H1 (cell line): ENCODE measurements around the gene CBLN1. TPM values are rescaled to one million over a fixed set of nuclear protein-coding genes. Genes with fewer than 3 reads are reported as not detected.

Source experiments
- CTCF ChIA-PET: fragments of 300-600 bp; sonication (Branson Sonifier 250); formaldehyde crosslinking; loops from one replicate; lab custom pipeline; 2021; ENCODE audit not compliant: partially characterized antibody; lab: Charles Lee
- POLR2A ChIA-PET: fragments of 300-600 bp; sonication (Branson Sonifier 250); formaldehyde crosslinking; loops from one replicate; lab custom pipeline; 2021; ENCODE audit warnings: inconsistent platforms; ENCODE audit not compliant: partially characterized antibody; lab: Charles Lee
- DNase-seq, 2 experiments: peaks; one replicate each; pipeline versions ENCODE4 v3.0.0 to v3.0.0-alpha.2; 2010 to 2022; ENCODE audit warnings: low spot score in 2 of 2, low read depth in 1 of 2, mixed read lengths in 1 of 2
- FAIRE-seq: peaks from 2 replicates; lab custom pipeline; 2011; peaks lifted over from hg19 to GRCh38; lab: Jason Lieb, UNC
- H2AFZ ChIP-seq: 2 replicates; pipeline ENCODE4 v1.8.1; 2012; ENCODE audit warnings: low read length, inconsistent platforms
- H2AK5ac ChIP-seq: 2 replicates; pipeline ENCODE4 v1.6.1; 2013; ENCODE audit warnings: low read depth, low read length
- H2BK120ac ChIP-seq: replicated peaks from 2 replicates; pipeline ENCODE3; 2013; ENCODE audit warnings: low read depth, low read length, inconsistent platforms
- H2BK12ac ChIP-seq: 2 replicates; pipeline ENCODE4 v1.6.1; 2013; ENCODE audit warnings: low read depth, low read length
- H2BK15ac ChIP-seq: 2 replicates; pipeline ENCODE4 v1.6.1; 2013; ENCODE audit warnings: low read length
- H2BK20ac ChIP-seq: 2 replicates; pipeline ENCODE4 v1.6.1; 2013; ENCODE audit warnings: low read length
- H2BK5ac ChIP-seq: 2 replicates; pipeline ENCODE4 v1.6.1; 2013; ENCODE audit warnings: low read depth, low read length
- H3K14ac ChIP-seq: 2 replicates; pipeline ENCODE4 v1.6.1; 2013; ENCODE audit warnings: inconsistent platforms; ENCODE audit not compliant: insufficient read length
- H3K18ac ChIP-seq: 2 replicates; pipeline ENCODE4 v1.6.1; 2013; ENCODE audit warnings: low read length; ENCODE audit errors: extremely low read depth
- H3K23ac ChIP-seq: 2 replicates; pipeline ENCODE4 v1.6.1; 2013; ENCODE audit warnings: inconsistent platforms; ENCODE audit not compliant: insufficient read length
- H3K23me2 ChIP-seq: 2 replicates; pipeline ENCODE4 v1.6.1; 2013; ENCODE audit warnings: low read depth, low read length
- H3K27ac ChIP-seq: 2 replicates; pipeline ENCODE4 v1.6.1; 2011; ENCODE audit warnings: low read depth, low read length, inconsistent platforms
- H3K27me3 ChIP-seq, 4 experiments: replicated peaks in 1 of 4; 1 replicate in 1 of 4; 2 replicates in 3 of 4; pipeline versions ENCODE4 v1.6.1 to v1.8.1; 2011 to 2013; ENCODE audit warnings: low read length in 3 of 4, mild to moderate bottlenecking in 3 of 4, inconsistent platforms in 2 of 4, mixed read lengths in 2 of 4, moderate library complexity in 1 of 4; ENCODE audit not compliant: control insufficient read depth in 3 of 4, insufficient read depth in 3 of 4; ENCODE audit errors: extremely low read depth in 1 of 4
- H3K36me3 ChIP-seq, 4 experiments: 2 replicates each; pipeline versions ENCODE4 v1.6.1 to v1.8.1; 2011 to 2013; ENCODE audit warnings: mild to moderate bottlenecking in 4 of 4, low read length in 3 of 4, moderate library complexity in 2 of 4, control low read depth in 1 of 4, inconsistent platforms in 1 of 4; ENCODE audit not compliant: insufficient read depth in 4 of 4, control insufficient read depth in 2 of 4
- H3K4ac ChIP-seq: replicated peaks from 2 replicates; pipeline ENCODE3; 2013; ENCODE audit warnings: low read length, low read depth, mixed read lengths, inconsistent platforms; ENCODE audit not compliant: insufficient read length
- H3K4me1 ChIP-seq, 4 experiments: replicated peaks in 1 of 4; 1 replicate in 1 of 4; 2 replicates in 3 of 4; pipeline versions ENCODE4 v1.6.1 to v1.8.1; 2011 to 2013; ENCODE audit warnings: low read length in 3 of 4, inconsistent platforms in 2 of 4, mixed read lengths in 1 of 4; ENCODE audit not compliant: insufficient read depth in 4 of 4, control insufficient read depth in 3 of 4
- H3K4me2 ChIP-seq, 2 experiments: 2 replicates each; pipeline versions ENCODE4 v1.6.1 to v1.8.1; 2011 to 2013; ENCODE audit warnings: low read depth in 2 of 2, low read length in 2 of 2, control low read depth in 1 of 2, inconsistent platforms in 1 of 2, mild to moderate bottlenecking in 1 of 2; ENCODE audit not compliant: insufficient read depth in 1 of 2
- H3K4me3 ChIP-seq, 4 experiments: fragments of 200-600, 300-600 bp in 1 of 4; sonication (generic), shearing (Covaris generic), sonication (Bioruptor Twin) in 1 of 4; 2 replicates each; pipeline versions ENCODE4 v1.5.1 to v1.8.1; 2011 to 2016; ENCODE audit warnings: low read length in 4 of 4, low read depth in 3 of 4, control low read depth in 2 of 4, inconsistent platforms in 2 of 4, mild to moderate bottlenecking in 2 of 4, mixed read lengths in 1 of 4, moderate library complexity in 1 of 4; ENCODE audit not compliant: insufficient read depth in 2 of 4; ENCODE audit errors: extremely low read depth in 1 of 4
- H3K56ac ChIP-seq: replicated peaks from 2 replicates; pipeline ENCODE3; 2013; ENCODE audit warnings: low read depth, mild to moderate bottlenecking, mixed read lengths, low read length, inconsistent platforms; ENCODE audit not compliant: insufficient read length
- H3K79me1 ChIP-seq: 2 replicates; pipeline ENCODE4 v1.6.1; 2013; ENCODE audit warnings: low read depth, low read length, control low read depth
- H3K79me2 ChIP-seq, 2 experiments: 2 replicates each; pipeline versions ENCODE4 v1.6.1 to v1.8.1; 2012 to 2013; ENCODE audit warnings: low read length in 2 of 2, mild to moderate bottlenecking in 2 of 2, inconsistent platforms in 1 of 2; ENCODE audit not compliant: insufficient read depth in 2 of 2, control insufficient read depth in 1 of 2
- H3K9ac ChIP-seq, 4 experiments: replicated peaks in 1 of 4; 1 replicate in 1 of 4; 2 replicates in 3 of 4; pipeline versions ENCODE4 v1.6.1 to v1.8.1; 2011 to 2013; ENCODE audit warnings: low read depth in 3 of 4, low read length in 3 of 4, control low read depth in 2 of 4, mild to moderate bottlenecking in 2 of 4, moderate library complexity in 2 of 4, inconsistent platforms in 1 of 4; ENCODE audit errors: extremely low read depth in 1 of 4
- H3K9me3 ChIP-seq, 2 experiments: 2 replicates each; pipeline versions ENCODE4 v1.6.1 to v1.8.1; 2012 to 2013; ENCODE audit warnings: mild to moderate bottlenecking in 2 of 2, moderate library complexity in 2 of 2, control low read depth in 1 of 2, inconsistent platforms in 1 of 2, low read depth in 1 of 2, low read length in 1 of 2, mixed read lengths in 1 of 2; ENCODE audit not compliant: insufficient read depth in 2 of 2
- H4K20me1 ChIP-seq, 2 experiments: replicated peaks in 1 of 2; 2 replicates each; pipeline versions ENCODE3 to v1.8.1; 2011 to 2013; ENCODE audit warnings: inconsistent platforms in 2 of 2, low read length in 2 of 2, mild to moderate bottlenecking in 1 of 2; ENCODE audit not compliant: insufficient read depth in 2 of 2, control insufficient read depth in 1 of 2
- H4K5ac ChIP-seq: 2 replicates; pipeline ENCODE4 v1.6.1; 2013; ENCODE audit warnings: low read length, low read depth, mixed read lengths, inconsistent platforms; ENCODE audit not compliant: insufficient read length
- H4K8ac ChIP-seq: 2 replicates; pipeline ENCODE4 v1.8.0; 2013; ENCODE audit warnings: mild to moderate bottlenecking, moderate library complexity, low read length, inconsistent platforms; ENCODE audit not compliant: insufficient read depth; ENCODE audit errors: extremely low read depth
- H4K91ac ChIP-seq: replicated peaks from 2 replicates; pipeline ENCODE3; 2013; ENCODE audit warnings: low read length, mixed read lengths, inconsistent platforms; ENCODE audit not compliant: insufficient read length
- BACH1 ChIP-seq: IDR thresholded peaks from 2 replicates; pipeline ENCODE4 v1.6.1; 2012; ENCODE audit warnings: low read length, improper control_type of control experiment
- CBX8 ChIP-seq: fragments of 300-800, 300-1000 bp; sonication (generic); IDR thresholded peaks from 2 replicates; pipeline ENCODE4 v1.7.1; 2016; ENCODE audit warnings: low read depth, low read length, borderline replicate concordance
- CHD2 ChIP-seq: IDR thresholded peaks from 2 replicates; pipeline ENCODE4 v1.6.1; 2012; ENCODE audit warnings: low read length, improper control_type of control experiment
- JUN ChIP-seq: IDR thresholded peaks from 2 replicates; pipeline ENCODE4 v1.6.1; 2011; ENCODE audit warnings: low read depth, mild to moderate bottlenecking, improper control_type of control experiment, low read length
- NANOG ChIP-seq: IDR thresholded peaks from 2 replicates; pipeline ENCODE4 v1.6.1; 2011; ENCODE audit warnings: low read length, low read depth, mild to moderate bottlenecking, inconsistent platforms; ENCODE audit not compliant: insufficient read depth, poor library complexity, severe bottlenecking
- PHF8 ChIP-seq: fragments of 200-600 bp; sonication (generic); conservative IDR thresholded peaks from 2 replicates; pipeline ENCODE4 v1.7.1; 2012; ENCODE audit warnings: low read depth, mild to moderate bottlenecking, inconsistent platforms, low read length, moderate library complexity
- SIN3A ChIP-seq, 2 experiments: IDR thresholded peaks in 1 of 2; conservative IDR thresholded peaks in 1 of 2; 2 replicates each; pipeline ENCODE4 v1.6.1; 2011 to 2012; ENCODE audit warnings: low read length in 2 of 2, improper control_type of control experiment in 1 of 2, low read depth in 1 of 2, mild to moderate bottlenecking in 1 of 2
- SIX5 ChIP-seq: IDR thresholded peaks from 2 replicates; pipeline ENCODE4 v1.6.1; 2011; ENCODE audit warnings: mild to moderate bottlenecking, low read depth, low read length
- USF2 ChIP-seq: IDR thresholded peaks from 2 replicates; pipeline ENCODE4 v1.6.1; 2011; ENCODE audit warnings: low read length, improper control_type of control experiment
- ZNF274 ChIP-seq: IDR thresholded peaks from 2 replicates; pipeline ENCODE4 v1.7.0; 2012; ENCODE audit warnings: low read length, borderline replicate concordance; ENCODE audit errors: extremely low read depth
- WGBS, 2 experiments: shearing (Covaris generic) in 1 of 2; methylation state at CpG; one replicate each; pipeline versions ENCODE4 v1.1.6 to v1.1.7; 2013 to 2015; ENCODE audit warnings: low lambda C conversion rate in 2 of 2, mixed read lengths in 2 of 2, inconsistent platforms in 1 of 2, low coverage in 1 of 2, missing lambda C conversion rate in 1 of 2; ENCODE audit not compliant: insufficient replicate concordance in 2 of 2, insufficient coverage in 1 of 2, insufficient read length in 1 of 2; ENCODE audit errors: extremely low coverage in 1 of 2, missing lambda C conversion rate in 1 of 2; 5-methylcytosine and 5-hydroxymethylcytosine counted together
- polyA plus RNA-seq, 7 experiments: library from polyadenylated mRNA; depleted of rRNA in 3 of 7; stranded (reverse) in 5 of 7; unstranded in 2 of 7; fragments of >200 nt in 5 of 7; fragments of 200-250 nt in 2 of 7; gene quantifications; 1 replicate in 5 of 7; 2 replicates in 1 of 7; 4 replicates in 1 of 7; pipeline versions ENCODE4 v1.2.1 to v1.2.3, GENCODE V29; 2011 to 2013; ENCODE audit warnings: missing spikeins in 2 of 7, mixed read lengths in 2 of 7
- total RNA-seq: library from RNA; stranded (reverse); fragmentation: NEBNext Ultra II Directional; extraction: Animal tissue kit (Norgen Biotek cat#: 25700); gene quantifications from 2 replicates; pipeline ENCODE4 v1.2.1, GENCODE V29; 2021

The CBLN1 gene
- total and polyA plus RNA-seq, 2 of the 8 experiments (the other 6 are each of a cell fraction or from before 2014, with no cell fraction given): 0.97 to 7.1 TPM

DNA sequence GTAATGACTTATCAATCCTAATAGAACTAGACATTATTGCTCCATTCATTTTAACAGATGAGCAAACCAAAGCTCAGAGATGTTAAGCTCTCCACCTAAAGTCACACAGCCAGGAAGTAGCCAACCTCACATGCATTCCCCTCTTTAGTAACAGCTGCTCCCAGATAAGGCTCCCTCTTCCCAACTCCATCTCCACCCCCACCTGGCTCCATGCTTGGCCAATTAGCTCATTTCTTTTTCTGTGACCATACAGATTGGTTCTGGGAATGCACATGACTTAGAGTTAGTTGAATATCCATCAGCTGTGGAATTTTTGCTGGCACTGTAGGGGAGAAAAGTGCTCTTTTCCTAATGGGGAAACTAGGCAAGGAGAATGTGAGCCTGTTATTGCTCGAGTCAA, 13.0 kb downstream of the CBLN1 start:
- no peak overlapping the region for H4K91ac ChIP-seq
- TF ChIP-seq NANOG: no peak
- TF ChIP-seq ZNF274: no peak
- no peak for TF ChIP-seq CHD2
- TF ChIP-seq SIX5: no peak
- TF ChIP-seq PHF8: no peak
- TF ChIP-seq SIN3A (conservative IDR thresholded peaks at IDR 0.05 in 1 of 2, IDR thresholded peaks at IDR 0.05 in 1 of 2; ENCODE audit: low read depth in 1 of 2, low read length in 2 of 2): no peak
- no peak for TF ChIP-seq USF2
- no peak for TF ChIP-seq JUN
- no peak for TF ChIP-seq CBX8
- TF ChIP-seq BACH1: no peak
- TF ChIP-seq, all 59 proteins: peak for 0
- H3K9me3 ChIP-seq: no peaks in the 10 kb centered on the region
- no peak overlapping the region for H3K27ac ChIP-seq
- H2BK120ac ChIP-seq: no peak overlapping the region
- H3K4me3 ChIP-seq: no peak overlapping the region
- H3K27me3 ChIP-seq: peaks cover 11 to 19% (median 15%) of the 10 kb centered on the region in 4 experiments
- no peak overlapping the region for H4K5ac ChIP-seq
- H3K79me2 ChIP-seq: no peaks in the 10 kb centered on the region
- peaks cover 2 to 3% of the 10 kb centered on the region in 2 experiments for H4K20me1 ChIP-seq
- H3K56ac ChIP-seq: no peak overlapping the region
- H3K14ac ChIP-seq: no peak overlapping the region
- no peak overlapping the region for H4K8ac ChIP-seq
- H2BK12ac ChIP-seq: no peak overlapping the region
- 100% methylated on average over 1 of the region's 1 CpG; no CpG with 5 or more reads in 1 of the 2 experiments for WGBS, 2 experiments
- H3K4ac ChIP-seq: no peak overlapping the region
- H3K23ac ChIP-seq: no peak overlapping the region
- no peak overlapping the region for H2BK15ac ChIP-seq
- H3K18ac ChIP-seq: no peak overlapping the region
- H3K4me1 ChIP-seq: no peaks in the 10 kb centered on the region
- ChIA-PET CTCF (interaction anchor here (0.9 to 2.5 kb wide), 4 partner anchors 10 to 89 kb away, joined by 3 to 13 read pairs (median 6); no protein-coding TSS in a partner anchor), POLR2A (no interaction called here)
- DNase-seq: no peak
- FAIRE-seq: no peak
- H3K4me2 ChIP-seq: no peak overlapping the region
- H3K79me1 ChIP-seq: no peaks in the 10 kb centered on the region
- H3K36me3 ChIP-seq: no peaks in the 10 kb centered on the region
- no peak overlapping the region for H3K9ac ChIP-seq
- H2AK5ac ChIP-seq: no peak overlapping the region
- no peak overlapping the region for H2BK20ac ChIP-seq
- no peak overlapping the region for H2BK5ac ChIP-seq
- peaks cover 2% of the 10 kb centered on the region; the same call in 1 of the 2 replicates for H3K23me2 ChIP-seq
- H2AFZ ChIP-seq: no peak overlapping the region
